ENCODE results near the gene GBGT1. TPM values are rescaled to one million over a fixed set of nuclear protein-coding genes. Genes with fewer than 3 reads are reported as not detected.
"Not testable (repeated sequence)": the region's sequence is repeated elsewhere in the genome, so short reads cannot be mapped to it uniquely, and the experiment has no call there.

Gene GBGT1
- total RNA-seq, 1 donor from 2014 or later = 1.1 TPM

- DNase-seq (ENCODE audit: low read depth) (no peak), FAIRE-seq (no peak)
- TF ChIP-seq CTCF (IDR thresholded peaks at IDR 0.05; ENCODE audit: insufficient read depth, low read length, severe bottlenecking) = no peak
- Histone ChIP-seq H3K4me3 (ENCODE audit: low read depth, low read length) (no peak overlapping the region), H3K36me3 (ENCODE audit: control insufficient read depth, insufficient read depth, low read length) (no peaks in the 10 kb centered on the region), H3K27me3 (ENCODE audit: control insufficient read depth, insufficient read depth, low read length) (no peaks in the 10 kb centered on the region)
Measured at GRCh38 chr9:133182151-133182550, 18.4 kb upstream of the GBGT1 start.

- H3K27me3 ChIP-seq (ENCODE audit: control insufficient read depth, insufficient read depth, low read length) = no peaks in the 10 kb centered on the region
- TF ChIP-seq CTCF (IDR thresholded peaks at IDR 0.05; ENCODE audit: insufficient read depth, low read length, severe bottlenecking) = no peak
- FAIRE-seq = no peak
- no peak overlapping the region for H3K4me3 ChIP-seq (ENCODE audit: low read depth, low read length)
- no peaks in the 10 kb centered on the region for H3K36me3 ChIP-seq (ENCODE audit: control insufficient read depth, insufficient read depth, low read length)
- no peak for DNase-seq (ENCODE audit: low read depth)
Measured at GRCh38 chr9:133181561-133181960, 17.8 kb upstream of the GBGT1 start.

- Histone ChIP-seq H3K36me3 (ENCODE audit: control insufficient read depth, insufficient read depth, low read length) (no peaks in the 10 kb centered on the region), H3K4me3 (ENCODE audit: low read depth, low read length) (no peak overlapping the region), H3K27me3 (ENCODE audit: control insufficient read depth, insufficient read depth, low read length) (no peaks in the 10 kb centered on the region)
- no peak for DNase-seq (ENCODE audit: low read depth)
- FAIRE-seq = no peak
- no peak for TF ChIP-seq CTCF (IDR thresholded peaks at IDR 0.05; ENCODE audit: insufficient read depth, low read length, severe bottlenecking)
Measured at GRCh38 chr9:133180953-133181352, 17.2 kb upstream of the GBGT1 start.

- DNase-seq (ENCODE audit: low read depth) (no peak), FAIRE-seq (no peak)
- Histone ChIP-seq H3K4me3 (ENCODE audit: low read depth, low read length) (no peak overlapping the region), H3K27me3 (ENCODE audit: control insufficient read depth, insufficient read depth, low read length) (peaks cover 2% of the 10 kb centered on the region), H3K36me3 (ENCODE audit: control insufficient read depth, insufficient read depth, low read length) (no peaks in the 10 kb centered on the region)
- TF ChIP-seq CTCF (IDR thresholded peaks at IDR 0.05; ENCODE audit: insufficient read depth, low read length, severe bottlenecking) = no peak
Measured at GRCh38 chr9:133173056-133173455, 9.3 kb upstream of the GBGT1 start.

GRCh38 chr9:133171161-133171961 is 7.6 kb upstream of the GBGT1 start:
- H3K36me3 ChIP-seq (ENCODE audit: control insufficient read depth, insufficient read depth, low read length) = no peaks in the 10 kb centered on the region
- FAIRE-seq (no peak), DNase-seq (ENCODE audit: low read depth) (no peak)
- TF ChIP-seq CTCF (IDR thresholded peaks at IDR 0.05; ENCODE audit: insufficient read depth, low read length, severe bottlenecking) = no peak
- H3K27me3 ChIP-seq (ENCODE audit: control insufficient read depth, insufficient read depth, low read length) = peaks cover 4% of the 10 kb centered on the region
- no peak overlapping the region for H3K4me3 ChIP-seq (ENCODE audit: low read depth, low read length)

GRCh38 chr9:133170716-133171115 is 7.0 kb upstream of the GBGT1 start:
- DNase-seq (ENCODE audit: low read depth) = no peak
- H3K4me3 ChIP-seq (ENCODE audit: low read depth, low read length) = no peak overlapping the region
- no peaks in the 10 kb centered on the region for H3K36me3 ChIP-seq (ENCODE audit: control insufficient read depth, insufficient read depth, low read length)
- no peak for FAIRE-seq
- peaks cover 4% of the 10 kb centered on the region for H3K27me3 ChIP-seq (ENCODE audit: control insufficient read depth, insufficient read depth, low read length)
- TF ChIP-seq CTCF (IDR thresholded peaks at IDR 0.05; ENCODE audit: insufficient read depth, low read length, severe bottlenecking) = no peak

- not testable (repeated sequence) for FAIRE-seq; H3K36me3 ChIP-seq (ENCODE audit: control insufficient read depth, insufficient read depth, low read length); H3K27me3 ChIP-seq (ENCODE audit: control insufficient read depth, insufficient read depth, low read length); H3K4me3 ChIP-seq (ENCODE audit: low read depth, low read length); DNase-seq (ENCODE audit: low read depth)
Measured at GRCh38 chr9:133169687-133170086, 6.0 kb upstream of the GBGT1 start.
